DOHH2 (cell line): ENCODE results near the gene LRMDA.

ENCODE experiments used
- H3F3A ChIP-seq: fragments of 200-600 bp; sonication (generic), shearing (Covaris generic); 2 replicates; pipeline ENCODE4 v1.6.0; 2016; ENCODE audit warnings: antibody characterized with exemption, mild to moderate bottlenecking; ENCODE audit not compliant: control insufficient read depth, insufficient read depth
- H3K27ac ChIP-seq: fragments of 200-600 bp; sonication (generic); 2 replicates; pipeline ENCODE4 v1.5.1; 2014; ENCODE audit warnings: low read depth, mild to moderate bottlenecking, low read length, moderate library complexity
- H3K27me3 ChIP-seq: fragments of 200-600 bp; sonication (generic); 2 replicates; pipeline ENCODE4 v1.6.1; 2014; ENCODE audit warnings: mild to moderate bottlenecking, low read length, mixed read lengths; ENCODE audit not compliant: control insufficient read depth
- H3K36me3 ChIP-seq: fragments of 200-600 bp; sonication (generic); 2 replicates; pipeline ENCODE4 v1.6.1; 2014; ENCODE audit warnings: mild to moderate bottlenecking, low read length, moderate library complexity, mixed read lengths; ENCODE audit not compliant: control insufficient read depth
- H3K4me1 ChIP-seq: fragments of 200-600 bp; sonication (generic); 2 replicates; pipeline ENCODE4 v1.6.1; 2014; ENCODE audit warnings: mild to moderate bottlenecking, low read length, mixed read lengths; ENCODE audit not compliant: control insufficient read depth
- H3K4me2 ChIP-seq: fragments of 200-600 bp; sonication (generic); 2 replicates; pipeline ENCODE4 v1.6.0; 2014; ENCODE audit warnings: mild to moderate bottlenecking, low read length, moderate library complexity
- H3K4me3 ChIP-seq: fragments of 200-600 bp; sonication (generic); 2 replicates; pipeline ENCODE4 v1.5.1; 2014; ENCODE audit warnings: mild to moderate bottlenecking, low read length, mixed read lengths
- H3K79me2 ChIP-seq: fragments of 200-600 bp; sonication (generic); 2 replicates; pipeline ENCODE4 v1.6.1; 2014; ENCODE audit warnings: mild to moderate bottlenecking, low read length, mixed read lengths; ENCODE audit not compliant: control insufficient read depth
- H3K9me2 ChIP-seq: fragments of 200-600 bp; sonication (generic); replicated peaks from 2 replicates; pipeline ENCODE4 v1.6.1; 2014; ENCODE audit warnings: mild to moderate bottlenecking, low read length, mixed read lengths; ENCODE audit not compliant: control insufficient read depth
- H3K9me3 ChIP-seq: fragments of 200-600 bp; sonication (generic); 2 replicates; pipeline ENCODE4 v1.6.1; 2014; ENCODE audit warnings: antibody characterized with exemption, low read length, mixed read lengths; ENCODE audit not compliant: control insufficient read depth, insufficient read depth
- H4K20me1 ChIP-seq: fragments of 200-600 bp; sonication (generic); 2 replicates; pipeline ENCODE4 v1.6.0; 2014; ENCODE audit warnings: low read depth, mild to moderate bottlenecking, antibody characterized with exemption, low read length, moderate library complexity; ENCODE audit not compliant: control insufficient read depth, insufficient read depth
- CTCF ChIP-seq: fragments of 200-600 bp; sonication (generic); IDR thresholded peaks from one replicate; pipeline ENCODE4 v1.5.1; 2014; ENCODE audit warnings: antibody characterized with exemption, mild to moderate bottlenecking, low read depth, low read length; ENCODE audit not compliant: poor library complexity, severe bottlenecking
- EZH2phosphoT487 ChIP-seq: fragments of 200-600 bp; sonication (generic); IDR thresholded peaks from 2 replicates; pipeline ENCODE4 v1.6.1; 2017; ENCODE audit warnings: borderline replicate concordance, mild to moderate bottlenecking, antibody characterized with exemption, low read length, moderate library complexity, mixed read lengths

The LRMDA gene

GRCh38 chr10:75532253-75532924 is 101.0 kb downstream of the LRMDA start:
- Histone ChIP-seq H3K9me2 (no peaks in the 10 kb centered on the region), H3K4me3 (no peak overlapping the region), H3F3A (no peaks in the 10 kb centered on the region), H4K20me1 (no peaks in the 10 kb centered on the region), H3K4me1 (no peaks in the 10 kb centered on the region), H3K79me2 (no peaks in the 10 kb centered on the region), H3K27me3 (no peaks in the 10 kb centered on the region), H3K27ac (no peak overlapping the region), H3K36me3 (no peaks in the 10 kb centered on the region), H3K4me2 (no peak overlapping the region), H3K9me3 (no peaks in the 10 kb centered on the region)
- TF ChIP-seq CTCF = no peak
- no peak for TF ChIP-seq EZH2phosphoT487

GRCh38 chr10:75538144-75538543 is 106.7 kb downstream of the LRMDA start:
- no peak overlapping the region for H3K27ac ChIP-seq
- no peaks in the 10 kb centered on the region for H3K27me3 ChIP-seq
- no peaks in the 10 kb centered on the region for H4K20me1 ChIP-seq
- no peaks in the 10 kb centered on the region for H3K79me2 ChIP-seq
- H3K4me2 ChIP-seq = no peak overlapping the region
- no peaks in the 10 kb centered on the region for H3K4me1 ChIP-seq
- H3F3A ChIP-seq = no peaks in the 10 kb centered on the region
- no peaks in the 10 kb centered on the region for H3K9me2 ChIP-seq
- TF ChIP-seq EZH2phosphoT487 (no peak), CTCF (no peak)
- H3K4me3 ChIP-seq = no peak overlapping the region
- no peaks in the 10 kb centered on the region for H3K9me3 ChIP-seq
- H3K36me3 ChIP-seq = no peaks in the 10 kb centered on the region

- TF ChIP-seq EZH2phosphoT487 = no peak
- no peak for TF ChIP-seq CTCF
- H3K4me3 ChIP-seq = no peak overlapping the region
- H3K27ac ChIP-seq = no peak overlapping the region
Observed at GRCh38 chr10:75538765-75539164, 107.3 kb downstream of the LRMDA start.

More at GRCh38 chr10:75538765-75539164, 107.3 kb downstream of the LRMDA start:
- no peaks in the 10 kb centered on the region for H3K9me3 ChIP-seq
- H4K20me1 ChIP-seq = no peaks in the 10 kb centered on the region
- H3F3A ChIP-seq = no peaks in the 10 kb centered on the region
- no peaks in the 10 kb centered on the region for H3K27me3 ChIP-seq
- no peaks in the 10 kb centered on the region for H3K36me3 ChIP-seq
- H3K4me1 ChIP-seq = no peaks in the 10 kb centered on the region
- no peak overlapping the region for H3K4me2 ChIP-seq
- no peaks in the 10 kb centered on the region for H3K79me2 ChIP-seq
- no peaks in the 10 kb centered on the region for H3K9me2 ChIP-seq
